ENCODE data around the gene FBXW12. TPM values are rescaled to one million over a fixed set of nuclear protein-coding genes. Genes with fewer than 3 reads are reported as not detected.
A peak's percentile ranks its signal among the peaks of the same experiment; 100 is the strongest.

The FBXW12 gene
- total RNA-seq, 1 donor from 2014 or later = 0.23 TPM

- H3K4me3 ChIP-seq (ENCODE audit: low read depth, low read length) = no peak overlapping the region
- TF ChIP-seq CTCF (conservative IDR thresholded peaks at IDR 0.05; ENCODE audit: low read depth, low read length) = no peak
- no peak for DNase-seq (ENCODE audit: low read depth)
Measured at GRCh38 chr3:48423883-48424695, 52.1 kb downstream of the FBXW12 start.

- DNase-seq (ENCODE audit: low read depth) = no peak
- TF ChIP-seq CTCF (conservative IDR thresholded peaks at IDR 0.05; ENCODE audit: low read depth, low read length) = no peak
- H3K4me3 ChIP-seq (ENCODE audit: low read depth, low read length) = no peak overlapping the region
Measured at GRCh38 chr3:48425281-48425812, 53.3 kb downstream of the FBXW12 start.

GRCh38 chr3:48426401-48426909 lies 54.4 kb downstream of the FBXW12 start:
- TF ChIP-seq CTCF (conservative IDR thresholded peaks at IDR 0.05; ENCODE audit: low read depth, low read length) = no peak
- DNase-seq (ENCODE audit: low read depth) = no peak
- peak overlapping the region; percentile 79 for H3K4me3 ChIP-seq (ENCODE audit: low read depth, low read length)

GRCh38 chr3:48426944-48427629 lies 55.1 kb downstream of the FBXW12 start:
- H3K4me3 ChIP-seq (ENCODE audit: low read depth, low read length) = peak overlapping the region; percentile 79
- no peak for DNase-seq (ENCODE audit: low read depth)
- no peak for TF ChIP-seq CTCF (conservative IDR thresholded peaks at IDR 0.05; ENCODE audit: low read depth, low read length)

GRCh38 chr3:48427630-48427962 lies 55.6 kb downstream of the FBXW12 start:
- DNase-seq (ENCODE audit: low read depth) = no peak
- TF ChIP-seq CTCF (conservative IDR thresholded peaks at IDR 0.05; ENCODE audit: low read depth, low read length) = no peak
- peak overlapping the region; percentile 79 for H3K4me3 ChIP-seq (ENCODE audit: low read depth, low read length)

- DNase-seq (ENCODE audit: low read depth) = no peak
- no peak for TF ChIP-seq CTCF (conservative IDR thresholded peaks at IDR 0.05; ENCODE audit: low read depth, low read length)
- H3K4me3 ChIP-seq (ENCODE audit: low read depth, low read length) = peak overlapping the region; percentile 79
Measured at GRCh38 chr3:48428088-48428571, 56.1 kb downstream of the FBXW12 start.

Data from epithelial cell of proximal tubule (primary cell).